ENCODE results near the gene COX19. TPM values are rescaled to one million over a fixed set of nuclear protein-coding genes. Genes with fewer than 3 reads are reported as not detected.

Gene COX19, protein sequence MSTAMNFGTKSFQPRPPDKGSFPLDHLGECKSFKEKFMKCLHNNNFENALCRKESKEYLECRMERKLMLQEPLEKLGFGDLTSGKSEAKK
- total RNA-seq: 12.1 TPM

DNA sequence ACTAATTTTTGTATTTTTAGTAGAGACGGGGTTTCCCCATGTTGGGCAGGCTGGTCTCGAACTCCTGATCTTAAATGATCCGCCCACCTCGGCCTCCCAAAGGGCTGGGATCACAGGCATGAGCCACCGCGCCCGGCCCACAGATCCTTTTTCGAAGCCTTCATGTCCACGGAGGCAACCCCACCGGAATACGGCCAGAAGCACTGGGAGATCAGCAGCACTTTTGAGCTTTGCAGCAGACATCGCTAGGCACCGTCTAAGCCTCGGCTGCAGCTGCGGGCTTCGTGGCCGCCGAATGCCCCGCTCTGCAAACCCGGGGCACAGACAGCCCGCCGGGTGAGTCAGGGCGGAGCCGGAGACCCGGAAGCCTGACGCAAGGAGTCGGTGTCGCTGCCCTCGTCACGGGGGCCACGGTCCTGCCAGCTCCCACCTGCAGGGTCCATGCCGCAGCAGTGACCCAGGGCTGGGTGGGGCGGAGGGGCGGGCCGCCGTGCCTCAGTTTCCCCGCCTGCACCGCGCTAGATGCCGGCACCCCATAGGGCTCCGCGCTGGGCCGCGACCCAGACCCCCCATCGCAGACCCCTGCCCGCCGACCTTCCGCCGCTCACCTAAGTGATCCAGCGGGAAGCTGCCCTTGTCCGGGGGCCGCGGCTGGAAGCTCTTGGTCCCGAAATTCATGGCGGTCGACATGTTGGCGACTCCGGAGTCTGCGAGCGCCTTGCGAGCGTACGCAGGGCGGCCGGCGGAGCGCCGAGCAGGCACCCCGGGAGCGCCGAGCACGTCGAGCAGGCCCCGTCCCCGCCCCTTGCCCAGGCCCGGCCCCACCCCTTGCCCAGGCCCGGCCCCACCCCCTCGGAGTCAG, at the start of gene COX19:
COX19 (minus strand) TSS at position 730 of the 862 bp plus-strand sequence; CDS start at position 690, 40 bp downstream.
- DNase-seq (ENCODE audit: low spot score): peak; percentile 91

GRCh38 chr7:1024331-1024841, 49.0 kb upstream of the COX19 start:
- no peak for DNase-seq (ENCODE audit: low spot score)

DNA sequence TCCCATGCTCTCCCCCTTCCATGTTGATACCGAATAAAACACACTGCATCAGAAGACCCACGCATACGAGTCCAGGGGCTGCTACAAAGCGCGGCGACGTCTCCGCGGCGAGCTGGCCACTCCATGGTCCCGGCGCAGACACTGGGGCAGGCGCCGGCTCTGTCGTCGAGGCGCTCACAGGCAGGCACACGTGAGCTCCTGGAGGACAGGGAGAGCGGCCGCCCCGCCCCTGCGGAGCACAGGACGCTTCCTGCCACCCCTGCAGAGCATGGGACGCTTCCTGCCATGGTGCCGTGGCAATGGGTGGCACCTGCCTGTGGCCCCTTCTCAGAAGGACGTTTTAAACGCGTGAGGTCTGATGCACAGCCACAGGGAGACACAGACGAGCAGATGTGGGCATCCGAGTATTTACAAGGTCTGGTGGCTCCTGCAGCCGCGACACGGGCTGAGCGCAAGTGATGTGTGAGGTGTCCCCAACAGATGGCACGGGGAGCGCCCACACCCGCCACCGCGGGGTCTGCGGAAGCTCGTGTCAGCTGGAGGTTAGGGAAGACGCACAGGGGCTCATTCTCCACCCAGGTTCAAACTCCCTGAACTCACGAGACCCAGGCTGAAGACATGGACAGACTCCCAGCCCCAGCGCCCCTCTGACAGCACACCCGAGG, 47.6 kb upstream of the COX19 start:
- no peak for DNase-seq (ENCODE audit: low spot score)

- no peak for DNase-seq (ENCODE audit: low spot score)
Observed at GRCh38 chr7:1022356-1022755, 47.0 kb upstream of the COX19 start.

GRCh38 chr7:1021931-1022330, 46.6 kb upstream of the COX19 start:
- no peak for DNase-seq (ENCODE audit: low spot score)

DNA sequence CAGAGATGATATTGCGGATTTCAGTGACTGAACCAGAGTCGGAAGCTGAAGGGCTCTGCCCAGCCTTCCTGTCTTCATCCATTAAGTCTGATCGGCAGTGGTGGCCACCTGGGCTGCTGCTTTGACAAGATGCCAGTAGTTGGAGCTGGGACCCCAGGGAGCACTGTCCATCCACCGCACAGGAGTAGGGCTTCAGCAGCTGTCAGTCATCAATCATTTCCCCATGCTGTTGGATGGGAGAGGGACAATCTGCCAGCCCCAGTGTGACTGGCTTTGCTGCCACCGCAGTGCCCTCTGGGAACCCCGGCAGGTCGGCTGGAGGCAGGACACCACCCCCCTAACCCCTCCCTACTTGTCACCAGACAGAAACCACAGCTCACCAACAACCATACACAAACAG, 46.0 kb upstream of the COX19 start:
- no peak for DNase-seq (ENCODE audit: low spot score)

GRCh38 chr7:1020849-1021251, 45.5 kb upstream of the COX19 start:
- DNase-seq (ENCODE audit: low spot score): no peak

- no peak for DNase-seq (ENCODE audit: low spot score)
Observed at GRCh38 chr7:1019789-1020610, 44.7 kb upstream of the COX19 start.

- no peak for DNase-seq (ENCODE audit: low spot score)
Observed at GRCh38 chr7:1019255-1019785, 44.0 kb upstream of the COX19 start.

DNA sequence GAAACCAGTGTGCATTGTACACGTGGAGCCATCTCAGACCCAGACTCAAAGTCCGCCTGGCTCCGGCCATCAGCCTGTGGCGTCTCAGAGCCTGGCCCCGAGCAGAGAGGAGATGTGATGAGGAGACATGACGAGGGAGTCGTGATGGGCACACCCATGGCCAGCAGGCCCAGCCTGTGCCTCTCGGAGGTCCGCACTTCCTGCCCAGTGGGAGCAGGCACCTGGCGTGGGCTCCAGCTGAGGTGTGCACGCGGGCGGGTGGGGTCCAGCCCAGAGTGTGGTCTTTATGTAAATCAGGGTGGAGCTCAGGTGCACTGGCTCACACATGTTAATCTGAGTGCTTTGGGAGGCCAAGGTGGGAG, 43.0 kb upstream of the COX19 start:
- DNase-seq (ENCODE audit: low spot score): no peak

- DNase-seq (ENCODE audit: low spot score): no peak
Observed at GRCh38 chr7:1017586-1018333, 42.4 kb upstream of the COX19 start.

DNA sequence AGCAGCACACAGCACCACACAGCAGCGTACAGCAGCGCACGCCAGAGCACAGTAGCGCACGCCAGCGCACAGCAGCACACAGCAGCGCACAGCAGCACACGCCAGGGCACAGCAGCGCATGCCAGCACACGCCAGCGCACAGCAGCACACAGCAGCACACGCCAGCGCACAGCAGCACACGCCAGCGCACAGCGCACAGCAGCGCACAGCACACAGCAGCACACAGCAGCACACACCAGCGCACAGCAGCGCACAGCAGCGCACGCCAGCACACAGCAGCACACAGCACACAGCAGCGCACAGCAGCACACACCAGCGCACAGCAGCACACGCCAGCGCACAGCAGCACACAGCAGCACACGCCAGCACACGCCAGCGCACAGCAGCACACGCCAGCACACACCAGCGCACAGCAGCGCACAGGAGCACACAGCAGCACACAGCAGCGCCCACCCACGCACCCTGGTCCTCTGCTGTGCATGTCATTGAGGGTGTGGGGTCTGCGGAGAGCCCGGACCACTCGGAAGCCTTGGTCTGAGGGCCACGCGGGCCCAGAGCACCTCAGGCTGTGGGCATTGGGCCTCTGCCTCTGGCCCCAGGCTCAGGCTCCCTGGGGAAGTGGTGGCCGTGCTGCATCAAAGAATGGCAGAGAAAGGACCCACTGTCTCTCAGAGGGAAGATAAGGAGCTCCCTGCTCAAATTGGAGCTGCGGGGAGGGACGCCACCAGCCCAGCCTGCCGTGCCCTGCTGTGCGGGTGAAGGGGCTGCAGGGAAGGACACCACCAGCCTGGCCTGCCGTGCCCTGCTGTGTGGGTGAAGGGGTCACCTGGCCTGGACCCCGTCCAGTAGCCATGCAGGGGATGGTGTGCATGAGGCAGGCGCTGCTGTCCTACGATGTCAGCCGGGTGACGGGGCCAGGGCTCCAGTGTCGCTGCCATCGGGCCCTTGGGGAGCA, 41.5 kb upstream of the COX19 start:
- no peak for DNase-seq (ENCODE audit: low spot score)

DNA sequence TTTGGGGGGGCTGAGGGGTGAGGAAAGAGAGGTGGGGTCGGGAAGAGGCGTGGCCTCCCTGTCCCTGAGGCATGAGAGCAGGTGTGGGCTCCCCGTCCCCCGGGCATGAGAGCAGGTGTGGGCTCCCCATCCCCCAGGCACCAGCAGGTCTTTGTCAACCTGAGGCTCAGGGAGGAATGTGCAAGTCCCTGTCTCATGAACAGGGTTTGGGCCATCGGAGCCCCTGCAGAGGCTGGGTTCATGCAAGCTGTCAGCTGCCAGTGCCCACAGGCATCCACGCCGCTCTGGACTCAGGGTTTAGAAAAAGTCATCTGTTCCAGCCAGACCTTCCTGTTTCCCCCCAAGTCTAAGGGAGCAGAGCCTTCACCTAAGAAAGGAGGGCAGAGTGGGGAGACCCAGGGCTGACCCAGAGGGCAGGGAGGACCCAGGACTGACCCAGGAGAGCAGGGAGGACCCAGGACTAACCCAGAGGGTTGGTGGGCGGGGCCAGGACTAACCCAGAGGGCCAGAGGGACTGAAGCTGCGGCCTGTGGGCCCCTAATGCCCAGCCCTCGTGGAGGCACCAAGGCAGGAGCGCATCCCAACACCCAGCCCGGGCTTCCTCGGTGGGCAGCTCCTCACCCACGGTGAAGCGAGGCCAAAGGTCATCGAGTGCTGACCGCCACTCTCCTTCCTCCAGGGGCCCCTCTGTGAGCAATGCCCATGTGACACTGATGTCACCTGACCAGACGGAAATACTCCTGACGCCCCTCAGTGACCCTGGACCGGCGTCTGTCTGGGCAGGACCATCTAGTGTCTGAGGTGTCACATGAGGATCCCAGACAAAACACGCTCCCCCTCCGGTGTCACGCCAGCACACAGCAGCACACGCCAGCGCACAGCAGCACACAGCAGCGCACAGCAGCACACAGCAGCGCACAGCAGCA, 40.1 kb upstream of the COX19 start:
- no peak for DNase-seq (ENCODE audit: low spot score)

GRCh38 chr7:1014681-1015080, 39.3 kb upstream of the COX19 start:
- no peak for DNase-seq (ENCODE audit: low spot score)

GRCh38 chr7:1013581-1013980, 38.2 kb upstream of the COX19 start:
- DNase-seq (ENCODE audit: low spot score): no peak

GRCh38 chr7:1012716-1013095, 37.4 kb upstream of the COX19 start:
- DNase-seq (ENCODE audit: low spot score): no peak

GRCh38 chr7:1012004-1012715, 36.8 kb upstream of the COX19 start:
- no peak for DNase-seq (ENCODE audit: low spot score)

All from mucosa of gallbladder (tissue), 1 donor.